ENCODE data around the gene FMO1.

FMO1 gene

GRCh38 chr1:171210355-171210754 lies 37.9 kb upstream of the FMO1 start:
- no peaks in the 10 kb centered on the region for H3K27me3 ChIP-seq (replicated peaks; ENCODE audit: control insufficient read depth, insufficient read depth, low read length)
- no peak overlapping the region for H3K4me3 ChIP-seq (replicated peaks; ENCODE audit: low read depth, low read length)
- no peak for DNase-seq (ENCODE audit: extremely low read depth, insufficient read length)
- TF ChIP-seq, protein P1, sequence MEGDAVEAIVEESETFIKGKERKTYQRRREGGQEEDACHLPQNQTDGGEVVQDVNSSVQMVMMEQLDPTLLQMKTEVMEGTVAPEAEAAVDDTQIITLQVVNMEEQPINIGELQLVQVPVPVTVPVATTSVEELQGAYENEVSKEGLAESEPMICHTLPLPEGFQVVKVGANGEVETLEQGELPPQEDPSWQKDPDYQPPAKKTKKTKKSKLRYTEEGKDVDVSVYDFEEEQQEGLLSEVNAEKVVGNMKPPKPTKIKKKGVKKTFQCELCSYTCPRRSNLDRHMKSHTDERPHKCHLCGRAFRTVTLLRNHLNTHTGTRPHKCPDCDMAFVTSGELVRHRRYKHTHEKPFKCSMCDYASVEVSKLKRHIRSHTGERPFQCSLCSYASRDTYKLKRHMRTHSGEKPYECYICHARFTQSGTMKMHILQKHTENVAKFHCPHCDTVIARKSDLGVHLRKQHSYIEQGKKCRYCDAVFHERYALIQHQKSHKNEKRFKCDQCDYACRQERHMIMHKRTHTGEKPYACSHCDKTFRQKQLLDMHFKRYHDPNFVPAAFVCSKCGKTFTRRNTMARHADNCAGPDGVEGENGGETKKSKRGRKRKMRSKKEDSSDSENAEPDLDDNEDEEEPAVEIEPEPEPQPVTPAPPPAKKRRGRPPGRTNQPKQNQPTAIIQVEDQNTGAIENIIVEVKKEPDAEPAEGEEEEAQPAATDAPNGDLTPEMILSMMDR (IDR thresholded peaks at IDR 0.05; ENCODE audit: insufficient read depth, low read length, poor library complexity, severe bottlenecking): no peak
- no peaks in the 10 kb centered on the region for H3K36me3 ChIP-seq (ENCODE audit: control insufficient read depth, insufficient read depth, low read length)

DNA sequence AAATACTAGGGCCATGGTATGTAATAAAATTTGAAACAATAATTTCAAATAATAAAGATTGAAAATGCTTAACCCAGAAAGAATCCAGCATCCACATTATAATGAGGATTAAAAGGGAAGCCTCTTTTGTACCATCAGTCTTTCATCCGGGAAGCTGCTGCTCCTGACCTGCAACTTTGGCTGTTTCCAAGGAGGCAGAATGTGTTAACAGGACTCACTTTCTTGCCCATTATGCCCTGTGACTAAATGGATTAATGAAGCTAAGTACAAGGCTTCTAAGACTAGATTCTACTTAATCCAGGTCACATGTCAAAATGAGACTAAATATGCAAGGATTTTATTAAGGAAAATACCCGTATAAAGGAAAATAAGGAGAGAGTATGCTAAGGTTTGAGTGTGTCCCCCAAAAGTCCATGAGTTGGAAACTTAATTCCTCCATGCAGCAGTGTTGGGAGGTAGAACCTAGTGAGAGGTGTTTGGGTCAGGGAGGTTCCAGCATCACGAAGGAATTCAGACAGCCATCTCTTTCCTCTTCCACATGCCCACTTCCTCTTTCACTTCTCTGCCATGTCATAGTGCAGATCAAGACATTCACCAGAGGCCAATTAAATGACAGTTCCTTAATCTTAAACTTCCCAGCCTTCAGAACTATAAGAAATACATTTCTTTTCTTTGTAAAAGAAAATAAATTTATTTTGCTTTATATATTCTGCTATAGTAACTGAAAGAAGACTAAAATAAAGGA lies 35.5 kb upstream of the FMO1 start:
- TF ChIP-seq, protein P1 (IDR thresholded peaks at IDR 0.05; ENCODE audit: insufficient read depth, low read length, poor library complexity, severe bottlenecking): no peak
- Histone ChIP-seq H3K36me3 (ENCODE audit: control insufficient read depth, insufficient read depth, low read length) (no peaks in the 10 kb centered on the region), H3K4me3 (replicated peaks; ENCODE audit: low read depth, low read length) (no peak overlapping the region), H3K27me3 (replicated peaks; ENCODE audit: control insufficient read depth, insufficient read depth, low read length) (no peaks in the 10 kb centered on the region)
- DNase-seq (ENCODE audit: extremely low read depth, insufficient read length): no peak

- TF ChIP-seq, protein P1 (IDR thresholded peaks at IDR 0.05; ENCODE audit: insufficient read depth, low read length, poor library complexity, severe bottlenecking): no peak
- Histone ChIP-seq H3K36me3 (ENCODE audit: control insufficient read depth, insufficient read depth, low read length) (no peaks in the 10 kb centered on the region), H3K4me3 (replicated peaks; ENCODE audit: low read depth, low read length) (no peak overlapping the region), H3K27me3 (replicated peaks; ENCODE audit: control insufficient read depth, insufficient read depth, low read length) (no peaks in the 10 kb centered on the region)
- DNase-seq (ENCODE audit: extremely low read depth, insufficient read length): no peak
Measured at GRCh38 chr1:171213559-171214454, 34.5 kb upstream of the FMO1 start.

- no peak overlapping the region for H3K4me3 ChIP-seq (replicated peaks; ENCODE audit: low read depth, low read length)
- DNase-seq (ENCODE audit: extremely low read depth, insufficient read length): no peak
- no peaks in the 10 kb centered on the region for H3K27me3 ChIP-seq (replicated peaks; ENCODE audit: control insufficient read depth, insufficient read depth, low read length)
- TF ChIP-seq, protein P1 (IDR thresholded peaks at IDR 0.05; ENCODE audit: insufficient read depth, low read length, poor library complexity, severe bottlenecking): no peak
- no peaks in the 10 kb centered on the region for H3K36me3 ChIP-seq (ENCODE audit: control insufficient read depth, insufficient read depth, low read length)
Measured at GRCh38 chr1:171217658-171218443, 30.4 kb upstream of the FMO1 start.

- Histone ChIP-seq H3K36me3 (ENCODE audit: control insufficient read depth, insufficient read depth, low read length) (no peaks in the 10 kb centered on the region), H3K27me3 (replicated peaks; ENCODE audit: control insufficient read depth, insufficient read depth, low read length) (no peaks in the 10 kb centered on the region), H3K4me3 (replicated peaks; ENCODE audit: low read depth, low read length) (no peak overlapping the region)
- TF ChIP-seq, protein P1 (IDR thresholded peaks at IDR 0.05; ENCODE audit: insufficient read depth, low read length, poor library complexity, severe bottlenecking): no peak
- DNase-seq (ENCODE audit: extremely low read depth, insufficient read length): no peak
Measured at GRCh38 chr1:171218661-171219060, 29.6 kb upstream of the FMO1 start.
